RPMI7951 (cell line): ENCODE data around the gene GATA5. TPM values are rescaled to one million over a fixed set of nuclear protein-coding genes. Genes with fewer than 3 reads are reported as not detected.

Source experiments
- DNase-seq: peaks from one replicate; pipeline ENCODE4 v3.0.0-alpha.2; 2012; ENCODE audit warnings: low read depth
- total RNA-seq: library from RNA; depleted of rRNA; stranded (reverse); fragments of >200 nt; shearing (Covaris generic); gene quantifications from 2 replicates; pipeline ENCODE4 v1.2.3, GENCODE V29; 2014; rRNA removed

GATA5 gene
- total RNA-seq, 1 experiment from 2014 or later: not detected

DNA sequence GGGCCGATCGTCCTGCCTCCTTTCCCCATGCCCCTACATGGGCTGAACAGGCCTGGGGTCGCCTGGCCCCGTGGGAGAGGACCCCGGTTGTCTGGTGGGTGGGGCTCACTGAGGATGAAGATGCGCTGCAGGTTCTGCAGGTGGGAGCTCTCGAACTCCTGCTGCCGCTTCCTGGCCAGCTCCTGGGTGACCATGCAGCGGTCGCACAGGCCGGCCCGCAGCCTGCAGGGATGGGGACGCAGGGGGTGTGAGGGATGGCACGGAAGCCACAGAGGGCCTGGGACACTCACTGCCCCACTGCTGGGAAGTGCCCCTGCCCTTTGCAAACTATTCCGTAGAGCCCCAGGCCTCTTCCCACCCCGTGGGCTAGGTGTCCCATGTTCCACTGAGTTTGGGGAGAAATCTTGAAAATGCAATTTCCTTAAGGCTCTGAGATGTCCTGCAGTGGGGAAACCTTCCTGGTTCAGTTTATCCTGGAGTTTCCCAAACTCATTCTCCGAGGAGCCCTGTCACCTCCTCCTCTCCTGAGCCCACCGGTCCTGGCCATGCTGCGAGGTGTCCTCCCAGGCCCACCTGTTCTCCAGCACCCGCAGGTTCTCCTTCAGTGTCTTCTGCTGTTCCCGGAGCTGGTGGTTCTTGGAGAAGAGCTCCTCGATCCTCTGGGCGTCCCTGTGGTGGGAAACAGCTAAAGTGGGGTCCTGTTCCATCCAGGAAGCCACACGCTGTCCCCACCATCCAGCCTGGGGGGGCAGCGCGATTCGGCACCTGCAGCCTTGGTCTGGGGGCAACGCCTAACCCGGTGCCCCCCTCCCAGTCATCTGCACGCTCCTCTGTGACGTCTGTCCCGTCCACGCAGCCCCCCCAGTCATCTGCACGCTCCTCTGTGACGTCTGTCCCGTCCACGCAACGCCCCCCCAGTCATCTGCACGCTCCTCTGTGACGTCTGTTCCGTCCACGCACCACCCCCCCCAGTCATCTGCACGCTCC lies 58.9 kb downstream of the GATA5 start:
- DNase-seq: no peak

DNA sequence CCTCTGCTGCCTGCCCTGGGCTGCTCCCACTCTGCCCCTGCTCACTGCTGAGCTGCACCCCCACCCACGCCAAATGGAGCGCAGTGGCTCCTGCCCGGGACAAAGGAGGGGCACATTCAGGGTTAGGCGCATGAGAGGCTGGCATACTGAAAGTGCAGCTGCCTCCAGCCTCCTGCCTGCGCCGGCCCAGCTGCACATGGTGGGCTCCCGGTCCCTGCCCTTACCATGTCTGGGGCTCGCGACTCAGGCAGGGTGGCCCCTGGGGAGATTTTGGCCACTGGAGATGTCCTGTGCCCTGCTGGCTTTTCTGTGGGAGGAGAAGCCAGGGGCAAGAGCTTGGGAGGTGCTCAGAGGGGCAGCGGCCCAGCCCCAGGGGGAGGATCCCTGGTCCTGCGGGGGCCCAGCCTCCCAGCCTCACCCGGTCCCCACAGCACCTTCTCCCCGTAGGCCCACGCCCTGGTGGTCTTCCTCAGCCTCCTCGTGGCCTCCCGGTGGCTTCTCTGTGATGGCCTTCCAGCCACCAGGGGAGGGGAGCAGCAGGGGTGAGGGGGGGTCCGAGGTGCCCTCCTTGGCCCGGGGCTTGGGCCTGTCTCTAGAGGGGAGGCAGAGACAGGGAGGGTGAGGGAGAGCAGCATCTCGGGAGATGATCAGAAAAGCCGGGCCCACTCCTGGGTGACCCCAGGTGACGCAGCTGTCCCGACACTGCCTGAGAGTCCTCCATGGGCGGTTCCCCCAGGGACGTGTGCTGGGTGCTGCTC lies 60.3 kb downstream of the GATA5 start:
- no peak for DNase-seq

DNA sequence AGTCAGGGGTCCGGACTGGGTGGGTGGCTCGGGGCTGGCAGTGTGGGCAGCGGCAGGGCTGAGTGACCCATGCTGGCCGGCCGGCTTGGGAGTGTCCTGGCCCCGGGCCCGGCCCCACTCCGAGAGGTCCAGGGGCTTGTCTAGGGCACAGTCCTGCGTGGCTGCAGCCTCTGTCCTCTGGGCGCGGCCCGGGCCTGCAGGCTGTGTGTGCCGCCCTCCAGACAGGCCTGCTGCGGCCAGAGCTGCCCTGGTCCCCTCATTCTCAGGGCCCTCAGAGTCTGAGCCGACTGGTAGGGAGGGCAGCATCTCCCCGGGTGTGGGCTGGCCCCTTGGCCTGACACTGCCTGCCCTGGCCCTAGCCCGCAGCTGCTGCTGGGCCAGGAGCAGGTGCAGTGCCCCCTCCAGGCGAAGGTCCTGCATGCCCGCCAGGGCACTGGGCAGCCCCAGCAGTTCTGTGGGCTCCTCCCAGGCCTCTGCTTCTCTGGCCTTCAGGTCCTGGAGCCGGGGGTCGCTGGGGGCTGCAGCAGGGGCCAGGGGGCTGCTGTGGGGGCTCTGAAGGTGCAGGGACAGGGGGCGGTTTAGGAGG lies 61.8 kb downstream of the GATA5 start:
- DNase-seq: no peak

Other genes starting within 250 kb of the GATA5 start
- gene OSBPL2, start 237.5 kb downstream of the GATA5 start, total RNA-seq: 17.8 and 18.6 TPM in 2 replicates
- gene ADRM1, start 173.0 kb downstream of the GATA5 start, total RNA-seq: 215 and 229 TPM in 2 replicates
- gene LAMA5, start 108.7 kb downstream of the GATA5 start, total RNA-seq: 36.6 and 44.8 TPM in 2 replicates
- 2,665 and 2,752 TPM in 2 replicates for gene RPS21, start 88.9 kb downstream of the GATA5 start, total RNA-seq
- gene CABLES2, start 68.7 kb downstream of the GATA5 start, total RNA-seq: 4.7 and 7.0 TPM in 2 replicates
- not detected in 2 replicates for gene RBBP8NL, start 48.5 kb downstream of the GATA5 start, total RNA-seq
- 60.2 and 62.4 TPM in 2 replicates for gene SLCO4A1, start 166.5 kb upstream of the GATA5 start, total RNA-seq
- gene NTSR1, start 232.8 kb upstream of the GATA5 start, total RNA-seq: 15.0 and 19.7 TPM in 2 replicates